B cell (primary cell): ENCODE measurements around the gene C15orf39.

ENCODE experiments used
- EZH2 ChIP-seq: IDR thresholded peaks from 2 replicates; pipeline ENCODE4 v1.6.1; 2012; ENCODE audit warnings: borderline replicate concordance, low read depth, mild to moderate bottlenecking, moderate library complexity, low read length; ENCODE audit not compliant: insufficient read depth, poor library complexity, severe bottlenecking
- TF ChIP-seq, protein P1 (sequence below): fragments of 200-600 bp; IDR thresholded peaks from one replicate; pipeline ENCODE4 v1.8.0; 2022; ENCODE audit warnings: antibody characterized with exemption, mild to moderate bottlenecking

DNA sequence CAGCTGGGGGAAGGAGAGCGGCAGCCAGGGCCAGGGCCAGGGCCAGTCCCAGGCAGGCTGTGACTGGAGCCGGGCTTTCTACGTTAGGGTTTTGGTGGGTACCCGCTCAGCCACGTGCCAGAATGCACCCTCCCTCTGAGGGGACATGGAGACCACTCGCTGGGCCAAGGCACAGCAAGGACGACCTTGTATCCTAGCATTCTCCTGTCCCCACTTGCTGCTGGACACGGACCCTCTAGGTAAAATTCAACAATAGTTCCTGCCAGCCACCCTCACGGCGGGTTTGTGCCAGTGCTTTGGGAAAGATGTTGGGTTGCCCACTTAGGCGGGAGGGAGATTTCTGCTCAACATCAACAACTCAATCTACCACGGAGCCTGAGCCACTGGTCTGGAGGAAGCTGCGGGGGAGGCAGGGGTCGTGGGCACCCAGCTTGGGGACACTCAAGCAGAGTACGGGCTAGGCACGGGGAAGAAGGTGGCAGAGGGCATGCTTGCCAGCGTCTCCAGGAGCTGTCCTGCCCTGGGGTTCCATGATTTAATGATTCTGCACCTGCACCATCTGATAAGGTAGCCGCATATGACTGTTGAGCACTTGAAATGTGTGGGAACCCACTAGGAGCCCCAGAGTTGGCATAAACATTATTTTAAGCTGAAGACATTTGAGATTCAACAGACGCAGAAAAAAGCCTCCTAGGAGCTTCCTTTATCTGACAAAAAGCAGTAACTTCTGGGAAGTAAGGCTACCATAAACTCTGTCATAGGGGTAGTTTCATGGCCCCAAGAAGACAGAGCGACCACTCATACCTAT lies 22.5 kb upstream of the C15orf39 start:
- TF ChIP-seq, protein P1, sequence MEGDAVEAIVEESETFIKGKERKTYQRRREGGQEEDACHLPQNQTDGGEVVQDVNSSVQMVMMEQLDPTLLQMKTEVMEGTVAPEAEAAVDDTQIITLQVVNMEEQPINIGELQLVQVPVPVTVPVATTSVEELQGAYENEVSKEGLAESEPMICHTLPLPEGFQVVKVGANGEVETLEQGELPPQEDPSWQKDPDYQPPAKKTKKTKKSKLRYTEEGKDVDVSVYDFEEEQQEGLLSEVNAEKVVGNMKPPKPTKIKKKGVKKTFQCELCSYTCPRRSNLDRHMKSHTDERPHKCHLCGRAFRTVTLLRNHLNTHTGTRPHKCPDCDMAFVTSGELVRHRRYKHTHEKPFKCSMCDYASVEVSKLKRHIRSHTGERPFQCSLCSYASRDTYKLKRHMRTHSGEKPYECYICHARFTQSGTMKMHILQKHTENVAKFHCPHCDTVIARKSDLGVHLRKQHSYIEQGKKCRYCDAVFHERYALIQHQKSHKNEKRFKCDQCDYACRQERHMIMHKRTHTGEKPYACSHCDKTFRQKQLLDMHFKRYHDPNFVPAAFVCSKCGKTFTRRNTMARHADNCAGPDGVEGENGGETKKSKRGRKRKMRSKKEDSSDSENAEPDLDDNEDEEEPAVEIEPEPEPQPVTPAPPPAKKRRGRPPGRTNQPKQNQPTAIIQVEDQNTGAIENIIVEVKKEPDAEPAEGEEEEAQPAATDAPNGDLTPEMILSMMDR, result no peak
- TF ChIP-seq EZH2, result no peak
